Skin of body (tissue), 2 donors: Measurements from ENCODE around the gene CLIC3. TPM values are rescaled to one million over a fixed set of nuclear protein-coding genes. Genes with fewer than 3 reads are reported as not detected.

Source experiments
- DNase-seq: peaks from one replicate; lab custom pipeline; 2025; lab: John Stamatoyannopoulos, UW
- total RNA-seq: library from RNA; depleted of rRNA; stranded (reverse); fragments of >200 nt; gene quantifications from one replicate; pipeline ENCODE4 v1.2.3, GENCODE V29; 2014

The CLIC3 gene
- total RNA-seq, 1 donor from 2014 or later = 12.7 TPM

DNA sequence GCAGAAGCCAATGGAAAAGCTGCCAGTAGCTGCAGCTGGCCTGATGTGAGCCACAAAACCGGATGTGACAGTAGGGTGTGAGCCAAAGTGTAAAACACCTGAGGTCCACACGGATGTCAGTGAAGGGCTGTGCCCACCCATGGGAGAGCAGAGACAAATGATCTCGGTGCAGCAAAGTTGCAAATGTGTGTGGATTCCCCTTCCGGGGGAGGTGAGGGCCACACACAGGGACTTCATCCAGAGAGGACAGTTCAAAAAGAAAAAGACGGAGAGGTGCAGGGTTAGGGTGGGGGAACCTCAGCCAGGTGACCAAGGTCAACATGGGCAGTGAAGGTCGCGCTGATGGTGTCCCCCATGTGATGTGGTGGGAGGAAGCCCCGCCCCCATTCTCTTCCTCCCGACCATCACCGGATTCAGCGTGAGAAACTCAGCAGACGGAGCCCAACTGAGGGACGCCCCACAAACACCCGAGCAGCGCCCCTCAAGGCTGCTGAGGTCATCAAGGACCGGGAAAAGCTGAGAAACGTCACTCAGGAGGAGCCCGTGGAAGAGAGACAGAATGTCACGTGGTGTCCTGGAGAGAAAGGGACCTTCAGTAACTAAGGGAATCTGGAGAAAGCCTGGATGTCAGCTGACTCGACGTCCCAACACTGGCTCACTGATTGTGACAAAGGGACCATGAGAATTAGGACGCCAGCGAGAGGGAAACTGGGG is 30.4 kb downstream of the CLIC3 start:
- DNase-seq = no peak

DNA sequence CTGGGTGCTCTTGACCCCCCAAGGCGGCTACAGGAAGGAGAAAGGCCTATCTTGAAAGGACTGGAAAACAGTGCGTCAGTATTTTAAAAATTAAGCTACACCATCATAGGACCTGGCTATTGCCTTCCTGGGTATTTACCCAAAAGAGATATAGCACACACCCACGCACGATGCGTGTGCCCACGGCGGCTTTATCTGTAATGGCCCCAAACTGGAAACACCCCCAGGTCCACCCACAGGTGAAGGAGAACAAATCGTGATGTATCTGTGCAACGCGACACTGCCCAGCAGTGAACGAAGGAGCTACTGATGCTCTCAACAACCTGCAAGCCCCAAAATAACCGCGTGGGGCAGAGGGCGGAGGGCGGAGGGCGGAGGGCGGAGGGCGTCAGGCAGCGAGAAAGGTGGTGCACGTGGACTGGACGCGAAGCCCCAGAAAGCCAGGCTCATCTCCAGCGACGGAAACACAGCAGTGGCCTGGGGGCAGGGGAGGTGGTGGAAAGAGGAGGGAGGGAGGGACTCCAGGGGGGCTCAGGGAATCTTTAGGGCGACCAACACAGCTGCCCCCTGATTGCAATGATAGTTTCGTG is 31.4 kb downstream of the CLIC3 start:
- DNase-seq = no peak

DNA sequence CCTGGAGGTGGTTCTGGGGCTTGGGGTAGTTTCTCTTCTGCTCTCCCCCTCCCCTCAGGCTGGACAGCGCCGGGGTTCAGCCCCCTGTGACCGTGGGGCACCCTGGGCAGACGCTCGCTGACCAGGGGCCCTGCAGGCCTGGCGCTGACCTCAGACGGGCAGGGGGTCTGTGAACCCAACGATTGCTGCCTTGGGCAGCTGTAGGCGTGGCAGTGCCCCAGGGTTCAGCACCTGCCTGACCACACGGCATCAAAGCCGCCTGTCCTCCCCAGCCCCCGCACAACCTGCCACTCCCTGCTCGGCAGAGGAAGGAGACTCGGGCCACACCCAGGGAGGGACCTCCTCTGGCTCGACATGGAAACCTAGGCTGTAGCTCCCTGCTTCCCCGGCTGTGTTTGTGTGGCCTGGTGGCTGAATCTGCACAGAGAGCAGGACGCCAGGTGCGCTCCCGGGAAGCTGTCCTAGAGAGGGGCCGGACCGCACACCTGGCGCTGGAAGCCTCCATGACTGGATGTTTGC is 32.1 kb downstream of the CLIC3 start:
- no peak for DNase-seq

DNA sequence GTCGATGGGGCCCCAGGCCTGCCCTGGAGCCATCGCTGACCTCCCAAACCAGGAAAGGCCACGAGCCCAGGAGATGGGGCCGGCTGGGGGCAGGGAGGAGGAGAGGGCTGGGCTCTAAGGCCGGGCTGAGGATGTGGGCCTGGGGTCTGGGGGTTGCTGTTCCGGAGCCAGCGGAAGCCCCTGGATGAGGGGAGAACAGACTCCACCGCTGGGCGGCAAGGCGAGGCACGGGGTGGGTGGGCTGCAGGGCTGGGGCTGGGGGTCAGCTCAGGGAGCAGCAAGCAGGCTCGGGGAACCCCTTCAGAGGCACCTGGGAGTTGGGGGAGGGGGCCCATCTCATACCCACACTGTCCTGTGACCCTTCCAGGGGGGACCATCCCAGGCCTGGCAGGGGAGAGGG is 32.6 kb downstream of the CLIC3 start:
- no peak for DNase-seq

DNA sequence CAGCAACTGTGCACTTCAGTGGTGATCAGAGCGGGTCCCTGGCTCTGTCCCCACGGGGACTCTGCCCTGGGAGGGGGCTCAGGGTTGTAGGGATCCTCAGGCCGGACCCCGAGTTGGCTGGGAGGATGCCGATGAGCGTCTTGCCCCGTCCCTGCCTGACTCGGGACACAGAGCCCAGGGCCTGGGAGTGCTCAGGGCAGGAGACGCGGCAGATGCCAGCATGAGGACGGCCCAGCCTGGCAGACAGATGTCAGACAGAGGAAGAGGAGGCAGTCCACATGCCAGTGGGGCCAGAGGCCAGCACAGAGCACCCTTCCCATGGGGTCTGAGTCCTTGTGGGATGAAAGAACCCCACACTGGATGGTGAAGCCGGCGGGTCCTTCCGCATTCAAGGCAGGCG is 33.0 kb downstream of the CLIC3 start:
- DNase-seq = no peak

DNA sequence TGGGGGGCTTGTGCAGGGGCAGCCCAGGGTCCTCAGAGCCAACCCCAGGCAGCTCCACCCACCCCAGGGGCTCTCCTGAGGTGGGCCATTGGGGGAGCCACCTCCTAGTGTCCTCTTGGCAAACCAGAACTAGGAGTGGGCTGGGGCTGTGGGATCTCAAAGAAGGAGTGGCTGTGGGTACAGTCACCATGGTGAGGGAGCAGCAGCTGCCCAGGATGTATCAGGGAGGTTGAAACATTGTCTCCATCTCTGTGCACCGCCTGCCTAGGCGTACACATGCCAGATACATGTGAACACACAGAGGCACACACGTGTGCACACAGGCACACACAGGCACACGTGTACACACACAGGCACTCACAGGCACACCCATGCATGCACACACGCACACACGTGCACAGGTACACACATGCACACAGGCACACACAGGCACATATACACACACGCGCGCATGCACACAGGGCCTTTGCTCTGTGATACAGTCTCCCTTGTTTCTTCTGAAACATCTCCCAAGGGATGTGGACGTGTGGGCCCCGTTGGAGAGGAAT is 33.6 kb downstream of the CLIC3 start:
- no peak for DNase-seq

DNA sequence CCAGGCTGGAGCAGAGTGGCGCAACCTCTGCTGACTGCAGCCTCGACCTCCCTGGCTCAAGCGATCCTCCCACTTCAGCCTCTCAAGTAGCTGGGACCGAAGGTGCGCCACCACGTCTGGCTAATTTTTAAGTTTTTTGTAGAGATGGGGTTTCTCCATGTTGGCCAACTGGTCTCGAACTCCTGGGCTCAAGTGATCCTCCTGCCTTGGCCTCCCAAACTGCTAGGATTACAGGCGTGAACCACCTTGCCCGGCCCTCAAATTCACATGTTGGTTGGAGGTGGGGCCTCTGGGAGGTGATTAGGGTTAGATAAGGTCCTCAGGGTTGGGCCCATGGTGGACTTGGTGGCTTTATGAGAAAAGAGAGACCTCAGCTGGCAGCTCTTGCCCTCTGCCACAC is 34.2 kb downstream of the CLIC3 start:
- no peak for DNase-seq

DNA sequence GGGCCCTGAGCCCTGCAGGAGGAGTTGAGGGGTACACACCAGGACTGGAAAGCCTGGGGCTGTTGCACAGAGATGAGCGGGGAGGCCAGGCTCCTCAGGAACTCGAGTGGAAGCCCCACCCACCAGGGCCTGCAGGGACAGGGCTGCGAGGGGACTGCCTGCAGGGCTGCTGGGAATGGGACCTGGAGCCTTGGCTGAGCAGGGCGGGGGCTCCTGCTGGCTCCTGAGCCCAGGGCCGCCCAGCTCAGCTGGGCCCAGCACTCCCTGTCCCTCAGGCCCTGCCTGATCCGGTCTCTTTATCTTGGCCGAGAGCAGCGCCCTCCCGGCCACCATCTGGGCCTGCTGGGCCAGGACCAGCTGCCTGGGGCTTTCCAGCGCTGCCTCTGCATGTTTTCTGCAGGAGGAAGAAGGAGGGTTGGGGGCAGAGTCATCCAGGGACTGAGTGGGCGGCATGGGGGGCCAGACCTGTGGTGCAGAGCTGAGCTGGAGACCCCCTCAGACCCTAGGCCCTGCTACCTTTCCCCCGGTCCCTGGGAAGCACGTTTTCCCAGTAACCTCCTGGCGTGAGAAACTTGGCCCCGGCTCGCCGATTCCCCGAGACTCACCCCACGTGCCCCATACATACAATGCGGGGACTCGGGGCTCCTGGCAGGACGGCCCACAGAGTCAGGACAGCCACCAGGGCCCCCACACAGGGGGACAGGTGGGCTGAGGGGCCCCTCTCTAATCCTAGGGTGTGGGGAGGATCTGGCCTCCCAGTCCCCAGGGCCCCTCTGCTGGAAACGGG is 34.9 kb downstream of the CLIC3 start:
- DNase-seq = no peak

DNA sequence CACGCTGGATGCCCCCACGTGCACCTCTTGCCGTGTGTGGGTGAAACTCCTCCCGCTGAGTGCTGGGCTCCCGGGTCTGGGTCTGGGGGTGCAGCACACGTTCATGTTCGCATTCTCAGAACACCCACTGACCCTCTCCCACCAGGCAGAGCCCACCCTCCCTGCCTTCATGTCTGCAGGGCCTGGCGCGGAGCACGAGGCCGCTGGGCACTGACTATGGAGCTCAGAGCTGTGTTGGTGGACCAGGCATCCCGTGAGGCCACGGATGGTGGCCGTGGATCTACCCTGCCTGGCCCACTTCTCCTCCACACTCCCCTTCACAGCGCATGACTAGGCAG is 35.5 kb downstream of the CLIC3 start:
- DNase-seq = no peak

DNA sequence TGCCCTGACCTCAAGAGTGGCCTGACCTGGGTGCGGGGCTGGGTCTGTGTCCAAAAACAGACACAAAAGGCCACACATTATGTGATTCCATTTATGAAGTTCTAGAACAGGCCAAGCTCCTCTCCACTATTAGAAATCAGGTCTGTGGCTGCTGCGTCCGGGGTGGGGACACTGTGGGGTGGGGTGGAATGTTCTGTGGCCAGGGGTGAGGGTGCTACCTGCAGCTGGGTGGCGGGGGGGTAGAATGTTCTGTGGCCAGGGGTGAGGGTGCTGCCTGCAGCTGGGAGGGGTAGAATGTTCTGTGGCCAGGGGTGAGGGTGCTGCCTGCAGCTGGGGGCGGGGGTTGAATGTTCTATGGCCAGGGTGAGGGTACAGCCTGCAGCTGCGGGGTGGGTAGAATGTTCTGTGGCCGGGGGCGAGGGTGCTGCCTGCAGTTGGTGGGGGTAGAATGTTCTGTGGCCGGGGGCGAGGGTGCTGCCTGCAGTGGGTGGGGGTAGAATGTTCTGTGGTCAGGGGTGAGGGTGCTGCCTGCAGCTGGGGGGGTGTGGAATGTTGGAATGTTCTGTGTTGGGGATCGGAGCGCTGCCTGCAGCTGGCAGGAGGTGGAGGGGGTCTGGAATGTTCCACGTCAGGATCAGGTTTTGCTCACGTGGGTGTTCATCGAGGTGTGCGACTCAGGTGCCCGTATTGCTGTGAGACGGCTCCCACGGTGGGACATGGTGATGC is 36.0 kb downstream of the CLIC3 start:
- no peak for DNase-seq

DNA sequence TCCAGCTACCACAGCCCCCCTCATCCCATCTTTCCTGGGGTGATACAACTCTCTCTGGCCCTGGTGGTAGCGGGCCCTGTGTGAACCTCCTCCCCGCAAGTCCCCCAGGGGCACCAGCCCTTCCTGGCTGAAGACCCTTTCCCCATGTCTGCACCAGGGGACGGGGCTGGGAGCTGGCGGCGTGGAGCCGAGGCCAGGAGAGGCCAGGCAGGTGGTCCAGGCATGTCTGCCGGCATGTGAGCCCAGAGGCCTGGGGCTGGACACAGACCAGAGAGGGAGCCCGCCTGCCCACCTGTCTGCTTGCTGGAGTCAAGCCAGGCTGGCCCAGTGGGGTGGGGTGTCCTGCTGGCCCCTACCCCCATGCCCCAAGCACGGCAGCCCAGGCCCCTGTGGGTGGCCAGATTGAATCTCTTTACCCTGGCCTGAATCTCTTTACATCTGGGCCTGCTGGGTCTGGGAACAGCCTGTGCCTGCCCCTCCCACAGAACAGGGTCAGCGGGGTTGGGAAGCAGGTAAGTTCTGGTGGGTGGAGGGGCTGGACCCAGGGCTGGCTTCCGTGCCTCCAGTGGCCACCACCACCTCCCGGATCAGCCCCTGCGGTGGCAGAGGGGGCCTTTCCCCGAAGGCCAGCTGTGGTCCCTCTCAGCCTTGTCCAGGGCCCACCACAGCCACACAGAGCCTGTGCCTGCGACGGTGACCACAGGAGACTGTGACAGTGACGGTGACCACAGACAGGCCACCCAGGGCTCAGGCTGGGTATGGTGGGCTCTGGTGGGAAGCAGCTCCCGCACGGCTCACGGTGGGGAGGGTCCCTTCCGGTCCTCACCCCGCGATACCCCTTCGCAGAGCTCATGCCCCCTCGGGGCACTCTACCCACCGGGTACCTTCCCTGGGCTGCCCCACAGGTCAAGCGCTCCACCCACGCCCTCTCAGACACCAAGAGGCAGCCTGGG is 37.2 kb downstream of the CLIC3 start:
- no peak for DNase-seq

DNA sequence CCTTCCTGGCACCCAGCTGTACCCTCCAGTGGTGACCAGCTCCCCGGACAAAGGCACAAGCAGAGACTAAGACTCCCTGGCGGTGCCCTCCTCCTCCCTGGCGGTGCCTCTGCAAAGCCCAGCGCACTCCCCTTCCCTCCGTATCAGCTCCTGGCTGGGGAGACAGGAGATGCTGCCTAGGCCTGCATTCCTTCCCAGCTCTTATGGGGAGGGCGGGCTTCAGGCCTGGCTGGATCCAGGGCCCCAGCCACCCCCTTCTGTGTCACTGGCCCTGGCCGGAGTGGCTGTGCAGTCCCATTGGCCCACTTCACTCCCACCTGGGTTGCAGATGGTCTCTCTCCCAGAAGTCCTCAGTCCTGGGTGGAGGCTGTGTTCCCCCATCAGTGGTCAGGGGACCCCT is 37.9 kb downstream of the CLIC3 start:
- no peak for DNase-seq

DNA sequence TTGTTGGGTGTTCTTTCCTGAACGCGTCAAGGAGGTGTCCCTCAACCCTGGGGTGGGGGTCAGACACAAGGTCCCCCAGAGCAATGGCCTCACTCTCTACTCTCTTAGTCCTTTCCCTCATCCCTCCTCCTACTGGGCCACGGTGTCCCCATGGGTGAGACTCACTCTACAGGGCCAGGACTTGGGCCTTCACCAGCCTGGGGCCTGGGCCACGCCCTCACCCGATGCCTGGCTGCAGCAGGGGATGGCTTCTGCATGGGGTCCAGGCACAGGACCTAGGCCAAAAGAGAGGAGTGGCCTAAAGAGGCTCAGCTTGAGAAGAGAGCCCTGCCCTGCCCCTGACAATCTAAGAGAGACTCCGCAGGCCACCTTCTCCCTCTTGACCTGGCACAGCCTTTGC is 38.5 kb downstream of the CLIC3 start:
- no peak for DNase-seq

DNA sequence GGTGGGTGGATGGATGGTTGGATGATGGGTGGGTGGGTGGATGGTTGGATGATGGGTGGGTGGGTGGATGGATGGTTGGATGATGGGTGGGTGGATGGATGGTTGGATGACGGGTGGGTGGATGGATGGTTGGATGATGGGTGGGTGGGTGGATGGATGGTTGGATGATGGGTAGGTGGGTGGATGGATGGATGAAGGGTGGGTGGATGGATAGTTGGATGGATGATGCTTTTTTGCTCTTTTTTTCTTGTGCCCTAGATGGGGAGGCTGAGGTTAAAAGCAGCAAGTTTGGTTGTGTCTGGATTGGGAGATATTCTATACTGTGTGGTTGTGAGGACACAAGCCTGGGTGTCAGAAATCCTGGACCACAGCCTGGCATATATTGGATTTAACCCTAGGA is 38.9 kb downstream of the CLIC3 start:
- DNase-seq = no peak

DNA sequence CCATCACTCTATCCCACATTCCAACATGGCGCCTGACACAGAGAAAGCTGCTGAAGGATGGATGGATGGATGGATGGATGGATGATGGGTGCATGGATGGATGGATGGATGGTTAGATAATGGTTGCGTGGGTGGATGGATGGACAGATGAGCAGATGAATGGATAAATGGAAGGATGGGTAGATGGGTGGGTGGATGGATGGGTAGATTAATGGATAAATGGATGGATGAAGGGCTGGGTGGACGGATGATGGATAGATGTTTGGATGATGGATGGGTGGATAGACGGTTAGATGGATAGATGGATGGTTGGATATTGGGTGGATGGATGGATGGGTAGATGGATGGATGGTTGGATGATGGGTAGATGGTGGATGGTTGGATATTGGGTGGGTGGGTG is 39.8 kb downstream of the CLIC3 start:
- no peak for DNase-seq

DNA sequence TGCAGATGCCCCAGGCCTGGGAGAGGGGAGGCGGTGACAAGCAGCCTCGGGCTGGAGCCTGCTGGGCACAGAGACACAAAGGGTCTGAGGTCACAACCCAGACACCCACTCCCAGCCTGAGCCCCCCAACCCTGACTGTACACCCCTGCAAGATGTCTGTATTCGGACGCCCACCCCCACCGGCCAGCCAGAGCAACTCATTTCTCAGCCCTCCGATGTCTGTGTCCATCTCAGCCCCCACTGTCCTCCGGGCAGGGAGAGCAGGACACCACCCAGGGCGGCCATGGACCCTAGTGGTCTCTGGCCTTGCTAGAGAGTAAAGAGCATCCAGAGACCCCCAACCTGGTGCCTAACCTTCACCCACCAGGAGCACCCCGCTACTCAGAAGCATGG is 40.4 kb downstream of the CLIC3 start:
- no peak for DNase-seq

DNA sequence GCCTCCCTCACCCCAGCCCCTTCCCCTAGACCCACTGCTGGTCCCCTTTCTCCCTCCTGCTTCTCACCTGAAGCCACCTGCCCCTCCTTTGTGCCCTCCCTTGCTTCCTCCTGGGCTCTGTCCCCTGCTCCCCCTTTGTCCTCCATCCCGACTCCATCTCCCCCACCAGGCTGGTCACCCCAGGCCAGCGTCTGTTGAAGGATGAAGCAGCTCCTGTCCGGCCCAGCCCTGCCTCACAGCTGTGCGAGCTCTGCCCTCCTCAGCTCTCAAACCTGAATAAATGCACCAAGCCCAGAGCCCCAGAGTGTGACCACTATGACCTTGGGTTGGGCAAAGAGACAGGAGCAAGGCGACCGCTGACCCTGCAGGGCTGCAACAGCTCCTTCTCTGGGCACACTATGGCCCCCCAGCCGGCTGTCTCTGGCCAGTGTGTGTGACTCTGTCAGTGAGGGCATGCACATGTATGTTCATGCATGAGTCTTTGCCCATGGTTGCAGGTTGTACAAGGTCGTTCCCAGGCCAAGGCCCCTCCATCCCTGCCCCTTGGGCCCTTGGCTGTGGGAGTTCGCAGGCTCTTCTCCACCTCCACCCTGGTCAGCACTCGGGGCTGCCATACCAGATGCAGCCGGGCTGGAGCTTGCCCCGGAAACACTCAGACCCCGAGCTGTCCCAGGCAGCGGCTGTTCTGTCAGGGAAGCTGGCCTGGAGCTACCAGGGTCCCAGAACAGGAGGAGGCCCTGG is 41.0 kb downstream of the CLIC3 start:
- DNase-seq = no peak

DNA sequence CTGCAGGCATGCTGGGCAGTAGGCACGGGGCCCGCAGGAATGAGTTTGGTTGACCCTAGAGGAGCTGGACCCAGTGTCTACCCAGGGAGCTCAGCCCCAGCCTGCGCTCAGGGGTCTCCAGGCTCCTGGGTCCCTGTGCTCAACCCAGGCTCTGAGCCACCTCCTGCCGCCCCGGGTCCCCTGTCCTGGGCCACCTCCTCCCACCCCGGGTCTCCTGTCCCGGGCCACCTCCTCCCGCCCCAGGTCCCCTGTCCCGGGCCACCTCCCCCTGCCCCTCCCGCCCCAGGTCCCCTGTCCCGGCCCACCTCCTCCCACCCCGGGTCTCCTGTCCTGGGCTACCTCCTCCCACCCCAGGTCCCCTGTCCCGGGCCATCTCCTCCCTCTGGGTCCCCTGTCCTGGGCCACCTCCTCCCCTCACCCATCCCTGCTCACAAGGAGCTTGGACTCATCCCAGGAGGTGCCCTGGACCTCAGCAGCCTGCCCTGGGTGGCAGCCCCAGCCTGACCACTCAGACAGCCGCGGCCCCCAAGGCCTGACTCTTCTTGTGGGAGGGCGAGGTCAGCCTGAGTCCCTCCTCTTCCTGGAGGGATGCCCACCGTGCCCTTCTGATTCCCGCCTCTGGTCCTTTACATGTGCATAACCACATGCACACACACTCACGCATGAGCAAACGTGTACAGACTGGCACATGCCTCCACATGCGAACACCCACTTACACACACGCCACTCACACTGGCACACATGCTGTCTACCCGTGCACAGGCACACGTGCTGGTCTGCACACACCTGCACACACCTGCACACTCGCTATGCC is 41.9 kb downstream of the CLIC3 start:
- DNase-seq = no peak

DNA sequence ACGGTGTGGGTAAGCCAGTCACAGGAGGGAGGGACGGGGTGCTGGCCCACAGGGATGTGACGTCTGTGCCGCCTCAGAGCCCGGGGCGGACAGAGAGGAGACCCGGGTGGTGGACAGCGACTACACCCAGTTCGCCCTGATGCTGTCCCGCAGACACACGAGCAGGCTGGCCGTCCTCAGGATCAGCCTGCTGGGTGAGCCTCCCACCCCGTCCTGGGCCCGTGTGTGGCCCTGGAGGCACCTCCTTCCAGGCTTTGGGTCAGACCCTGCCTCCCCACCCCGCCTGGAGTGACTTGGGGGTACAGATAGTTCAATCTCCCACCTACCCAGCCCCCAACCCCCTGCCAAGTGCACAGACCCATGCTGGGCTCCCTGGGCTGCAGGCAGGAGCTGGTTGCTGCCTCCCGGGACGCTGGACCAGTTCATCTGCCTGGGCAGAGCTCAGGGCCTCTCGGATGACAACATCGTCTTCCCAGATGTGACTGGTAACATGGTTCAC is 42.5 kb downstream of the CLIC3 start:
- no peak for DNase-seq
